HG03439 (cell line): ENCODE data around the gene ZNF750.

Source experiments
- ATAC-seq: cut with Tn5 transposase; IDR thresholded peaks from one replicate; pipeline ENCODE4 v1.9.1; 2021; ENCODE audit warnings: mild to moderate bottlenecking, moderate library complexity; ENCODE audit not compliant: unreplicated experiment

The ZNF750 gene

DNA sequence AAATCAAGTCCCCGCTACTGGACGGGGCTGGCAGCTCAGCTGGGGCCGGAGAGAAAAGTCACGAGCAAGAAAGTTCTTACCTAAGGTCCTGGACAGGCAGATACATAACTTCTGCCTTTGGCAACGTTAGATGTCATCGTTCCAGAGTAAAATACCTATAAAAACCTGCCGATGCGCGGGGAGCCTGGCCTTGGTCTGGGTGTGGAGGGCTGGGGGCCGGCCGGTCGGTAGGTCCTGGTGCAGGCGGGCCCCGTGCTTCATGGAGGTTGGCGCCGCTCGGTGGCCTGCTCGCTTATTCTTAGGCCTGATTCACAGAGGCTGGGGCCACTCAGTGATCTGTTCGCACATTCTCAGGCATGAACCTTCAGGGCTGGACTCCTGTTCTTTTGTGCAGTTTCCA lies 33.7 kb upstream of the ZNF750 start:
- no peak for ATAC-seq

GRCh38 chr17:82872591-82873520 lies 33.0 kb upstream of the ZNF750 start:
- no peak for ATAC-seq

DNA sequence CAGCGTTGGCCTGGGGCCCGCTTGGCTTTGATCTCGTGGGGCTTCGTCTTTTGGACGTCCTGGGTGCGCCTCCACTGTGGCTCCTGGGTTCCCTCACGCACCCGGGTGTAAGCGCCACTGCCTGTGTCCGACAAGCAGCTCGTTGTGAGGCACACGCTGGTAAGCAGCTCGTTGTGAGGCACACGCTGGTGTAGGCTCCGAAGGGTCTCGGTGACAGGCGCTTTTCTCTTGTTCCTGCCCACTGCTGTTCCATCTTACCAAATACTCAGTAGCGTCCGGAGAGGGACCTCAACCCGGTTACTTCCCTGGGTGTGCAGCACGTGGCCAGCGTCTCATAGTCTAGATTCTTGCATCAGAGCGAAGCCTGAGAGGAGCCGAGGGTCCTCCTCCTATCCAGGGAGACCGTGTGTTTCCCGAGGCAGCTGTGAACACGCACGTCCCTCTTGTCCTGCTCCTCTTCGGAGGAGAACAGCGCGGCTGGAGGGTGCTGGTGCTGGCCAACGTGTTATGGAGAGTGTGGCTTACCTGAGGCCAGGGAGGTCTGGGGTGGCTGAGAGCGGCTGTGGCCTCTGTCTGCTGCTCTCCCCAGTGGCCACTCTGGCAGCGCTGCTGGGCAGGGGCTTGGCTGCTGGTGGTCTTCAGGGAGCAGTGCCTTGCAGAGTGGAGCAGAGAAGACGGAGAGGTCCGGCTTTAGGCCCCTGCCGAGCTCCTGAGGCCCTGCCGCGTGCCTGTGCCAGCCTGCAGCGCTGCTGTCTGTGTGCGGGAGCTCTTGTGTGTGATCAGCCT lies 32.1 kb upstream of the ZNF750 start:
- no peak for ATAC-seq

DNA sequence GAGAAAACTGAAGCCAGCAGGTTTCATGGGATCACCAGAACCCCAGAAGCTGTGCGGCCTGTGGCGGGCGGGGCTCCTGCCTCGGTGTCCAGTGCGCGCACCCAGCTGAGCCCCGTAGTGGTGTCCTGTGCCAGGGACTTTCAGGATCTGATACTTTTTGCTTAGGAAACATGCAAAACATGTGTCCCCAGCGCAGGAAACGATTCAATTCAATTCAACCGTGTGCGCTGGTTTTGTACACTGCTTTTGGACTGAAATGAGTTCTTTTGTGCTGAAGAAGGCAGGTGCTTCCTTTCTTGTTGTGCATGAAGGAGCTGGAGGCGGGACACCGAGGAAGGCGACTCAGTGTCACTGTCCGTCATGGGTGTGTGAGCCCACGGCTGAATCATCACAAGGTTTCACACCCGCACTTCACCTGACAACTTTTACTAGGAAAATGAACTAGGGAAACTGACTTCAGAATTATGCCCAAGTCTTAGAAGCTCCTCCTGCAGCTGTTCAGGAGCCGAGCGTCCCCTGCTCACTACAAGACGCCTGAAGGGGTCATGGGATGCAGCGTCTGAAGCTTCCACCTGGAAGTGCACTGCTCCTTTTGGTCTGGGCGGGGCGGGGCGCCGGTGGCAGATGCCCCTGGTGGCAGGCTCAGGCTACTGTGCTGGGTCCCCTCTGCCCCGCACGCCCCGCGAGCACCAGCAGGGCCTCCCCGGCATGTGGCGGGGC lies 31.4 kb upstream of the ZNF750 start:
- peak; percentile 52 for ATAC-seq

DNA sequence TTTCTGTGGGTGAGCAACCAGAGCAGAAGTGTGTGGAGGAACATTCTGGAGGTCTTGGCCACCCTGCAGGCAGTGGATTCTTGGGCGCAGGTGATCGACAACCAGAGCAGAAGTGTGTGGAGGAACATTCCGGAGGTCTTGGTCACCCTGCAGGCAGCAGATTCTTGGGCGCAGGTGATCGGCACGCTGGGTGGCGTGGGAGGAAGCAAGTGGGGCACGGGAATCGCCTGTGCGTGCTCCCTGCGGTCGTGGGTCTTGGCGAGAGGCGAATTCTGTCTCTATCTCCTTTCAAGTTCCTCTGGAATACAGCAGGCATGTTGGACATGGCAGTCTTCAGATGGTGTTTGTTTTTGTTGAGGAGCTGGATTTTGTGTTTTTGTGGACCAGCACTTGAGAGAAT lies 30.7 kb upstream of the ZNF750 start:
- ATAC-seq: no peak

- ATAC-seq: no peak
These were observed 30.3 kb upstream of the ZNF750 start for GRCh38 chr17:82870091-82870491.

DNA sequence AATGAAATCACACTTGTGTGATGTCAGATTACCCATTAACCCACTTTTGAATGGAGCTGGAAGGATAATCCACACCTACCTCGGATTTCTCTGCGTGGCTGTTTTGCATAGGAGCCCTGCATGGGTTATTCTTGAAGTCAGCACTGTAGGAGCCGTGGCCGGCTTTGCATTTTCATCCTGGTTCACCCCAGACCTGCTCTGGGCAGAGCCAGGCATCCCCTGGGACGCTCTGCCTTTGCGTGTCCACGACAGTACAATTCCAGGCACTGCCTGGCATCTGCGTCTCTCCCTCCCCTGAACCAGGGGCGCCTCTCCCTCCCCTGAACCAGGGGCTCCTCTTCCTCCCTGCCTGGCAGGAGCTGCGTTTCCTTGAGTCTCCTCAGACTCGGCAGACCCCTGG lies 29.7 kb upstream of the ZNF750 start:
- ATAC-seq: no peak

GRCh38 chr17:82868715-82869131 lies 28.9 kb upstream of the ZNF750 start:
- ATAC-seq: no peak

GRCh38 chr17:82867763-82868325 lies 28.0 kb upstream of the ZNF750 start:
- ATAC-seq: no peak

GRCh38 chr17:82866590-82867191 lies 26.9 kb upstream of the ZNF750 start:
- ATAC-seq: no peak

GRCh38 chr17:82865774-82866395 lies 26.1 kb upstream of the ZNF750 start:
- ATAC-seq: no peak

GRCh38 chr17:82865274-82865673 lies 25.5 kb upstream of the ZNF750 start:
- no peak for ATAC-seq

DNA sequence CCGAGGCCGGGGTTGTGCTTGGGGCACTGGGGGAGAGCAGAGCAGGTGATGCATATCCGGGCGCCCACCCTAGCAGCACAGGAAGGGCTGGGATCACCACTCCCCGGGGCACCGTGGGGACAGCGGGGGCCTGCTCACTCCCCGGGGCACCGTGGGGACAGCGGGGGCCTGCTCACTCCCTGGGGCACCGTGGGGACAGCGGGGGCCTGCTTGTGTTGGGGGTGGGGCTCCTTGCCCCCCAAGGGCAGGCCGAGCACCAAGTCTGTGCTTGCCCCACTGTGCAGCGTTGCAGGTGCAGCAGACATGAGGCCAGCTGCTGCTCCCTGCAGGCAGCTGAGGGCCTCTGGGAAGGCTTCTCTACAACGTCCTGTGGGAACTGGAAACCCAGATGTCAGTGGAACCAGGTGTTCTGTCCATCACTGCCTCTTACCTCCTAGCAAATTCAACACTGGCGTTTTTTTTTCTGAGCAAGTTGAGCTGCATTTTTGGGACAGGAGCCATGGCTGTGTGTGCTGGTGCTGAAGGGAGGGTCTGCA lies 25.0 kb upstream of the ZNF750 start:
- no peak for ATAC-seq

GRCh38 chr17:82863941-82864712 lies 24.3 kb upstream of the ZNF750 start:
- peak; percentile 66 for ATAC-seq

GRCh38 chr17:82863383-82863940 lies 23.6 kb upstream of the ZNF750 start:
- no peak for ATAC-seq

DNA sequence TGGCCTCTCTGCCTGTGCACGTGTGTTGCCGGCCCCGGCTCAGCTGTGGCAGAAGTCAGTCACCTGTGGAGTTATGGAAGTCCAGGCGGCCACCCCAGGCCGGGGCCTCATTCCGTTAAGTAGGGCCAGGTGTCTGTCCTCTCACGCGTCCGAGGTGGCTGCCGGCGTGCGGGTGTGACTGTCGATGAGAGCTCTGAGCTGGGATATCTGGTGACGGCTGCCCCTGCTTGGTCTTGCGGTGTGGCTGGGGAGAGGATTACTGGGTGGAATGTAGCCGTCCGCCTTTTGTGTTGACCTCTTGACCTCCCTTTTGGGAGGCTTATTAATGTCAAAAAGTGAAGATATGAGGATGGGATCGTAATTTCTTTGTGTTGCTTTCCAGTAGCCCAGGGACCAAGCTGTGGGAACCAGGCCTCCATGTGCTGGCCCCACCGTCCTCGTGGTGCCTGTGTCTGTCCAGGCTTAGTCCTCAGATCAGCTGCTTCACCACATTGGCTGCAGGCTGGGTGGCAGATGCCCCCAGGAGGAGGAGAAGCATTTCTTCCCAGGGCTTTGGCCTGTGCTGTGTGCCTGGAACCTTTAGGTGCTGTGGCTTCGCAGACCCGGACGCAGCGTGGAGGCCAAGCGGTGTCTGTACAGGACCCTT lies 23.0 kb upstream of the ZNF750 start:
- no peak for ATAC-seq

DNA sequence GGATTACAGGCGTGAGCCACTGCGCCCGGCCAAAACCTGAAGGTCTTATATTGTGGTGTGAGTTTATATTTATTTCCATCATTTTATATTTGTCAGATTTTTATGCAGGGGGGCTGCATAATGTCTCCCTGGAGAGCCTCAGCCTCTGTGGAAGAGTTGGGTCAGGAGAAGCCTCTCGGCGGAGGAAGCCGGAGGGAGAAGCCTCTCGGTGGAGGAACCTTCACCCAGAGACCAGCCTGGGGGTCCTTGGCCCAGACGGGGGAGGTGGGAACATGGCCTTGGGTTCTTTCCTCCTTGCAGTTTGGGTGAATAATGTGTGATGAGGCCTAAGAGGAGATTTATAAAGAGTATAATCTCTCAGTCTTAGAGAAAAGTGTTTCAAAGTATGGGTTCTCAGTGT lies 22.4 kb upstream of the ZNF750 start:
- ATAC-seq: no peak

DNA sequence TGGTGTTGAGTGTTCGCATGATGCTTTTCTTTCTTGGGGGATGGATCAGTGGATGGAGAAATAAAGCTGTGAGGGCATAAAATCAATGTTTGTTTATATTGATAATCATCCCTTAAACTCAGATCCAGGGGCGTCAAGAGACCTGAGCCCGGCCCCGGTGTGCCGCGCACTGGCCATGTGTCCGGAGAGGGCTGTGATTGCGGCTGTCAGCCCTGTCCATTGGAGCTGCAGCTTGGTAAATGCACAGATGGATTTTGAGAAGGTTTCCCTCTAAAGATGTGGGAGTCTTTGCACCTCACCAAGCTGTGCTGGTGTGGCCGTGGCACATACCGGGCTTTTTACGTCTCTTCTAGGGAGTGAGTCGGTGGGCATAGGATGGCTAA lies 21.6 kb upstream of the ZNF750 start:
- no peak for ATAC-seq
